GM19324 (cell line): ENCODE data around the gene RAE1.
"Not testable (repeated sequence)": the region's sequence is repeated elsewhere in the genome, so short reads cannot be mapped to it uniquely, and the experiment has no call there.

Source experiments
- ATAC-seq: cut with Tn5 transposase; IDR thresholded peaks from one replicate; pipeline ENCODE4 v1.9.1; 2021; ENCODE audit warnings: mild to moderate bottlenecking, moderate library complexity; ENCODE audit not compliant: unreplicated experiment, low FRiP score

The RAE1 gene

GRCh38 chr20:57411406-57412283 is 60.6 kb downstream of the RAE1 start:
- ATAC-seq, result no peak

- no peak for ATAC-seq
Measured at GRCh38 chr20:57412347-57413029, 61.4 kb downstream of the RAE1 start.

GRCh38 chr20:57413986-57414385 is 62.9 kb downstream of the RAE1 start:
- ATAC-seq, result no peak

- no peak for ATAC-seq
Measured at GRCh38 chr20:57414867-57415592, 64.0 kb downstream of the RAE1 start.

GRCh38 chr20:57415771-57416170 is 64.7 kb downstream of the RAE1 start:
- ATAC-seq, result no peak

GRCh38 chr20:57416296-57417022 is 65.4 kb downstream of the RAE1 start:
- no peak for ATAC-seq

GRCh38 chr20:57417051-57417689 is 66.1 kb downstream of the RAE1 start:
- no peak for ATAC-seq

- no peak for ATAC-seq
Measured at GRCh38 chr20:57417830-57418780, 67.0 kb downstream of the RAE1 start.

- ATAC-seq, result not testable (repeated sequence)
Measured at GRCh38 chr20:57419479-57419878, 68.4 kb downstream of the RAE1 start.

GRCh38 chr20:57420571-57421252 is 69.7 kb downstream of the RAE1 start:
- no peak for ATAC-seq

- no peak for ATAC-seq
Measured at GRCh38 chr20:57421253-57422220, 70.5 kb downstream of the RAE1 start.

- ATAC-seq, result no peak
Measured at GRCh38 chr20:57422254-57422653, 71.2 kb downstream of the RAE1 start.

- ATAC-seq, result no peak
Measured at GRCh38 chr20:57425150-57426013, 74.3 kb downstream of the RAE1 start.

GRCh38 chr20:57426271-57426689 is 75.2 kb downstream of the RAE1 start:
- no peak for ATAC-seq

- ATAC-seq, result no peak
Measured at GRCh38 chr20:57426831-57427230, 75.8 kb downstream of the RAE1 start.
